MM.1S (cell line): ENCODE measurements around the gene RILPL1.

Experiments used
- EZH2phosphoT487 ChIP-seq: fragments of 300-600 bp; sonication (generic); IDR thresholded peaks from 2 replicates; pipeline ENCODE4 v1.6.1; 2018; ENCODE audit warnings: antibody characterized with exemption, low read length
- TF ChIP-seq, protein P1 (sequence below): fragments of 300-600 bp; sonication (generic); IDR thresholded peaks from 2 replicates; pipeline ENCODE4 v1.5.1; 2016; ENCODE audit warnings: antibody characterized with exemption, low read length, mixed read lengths

DNA sequence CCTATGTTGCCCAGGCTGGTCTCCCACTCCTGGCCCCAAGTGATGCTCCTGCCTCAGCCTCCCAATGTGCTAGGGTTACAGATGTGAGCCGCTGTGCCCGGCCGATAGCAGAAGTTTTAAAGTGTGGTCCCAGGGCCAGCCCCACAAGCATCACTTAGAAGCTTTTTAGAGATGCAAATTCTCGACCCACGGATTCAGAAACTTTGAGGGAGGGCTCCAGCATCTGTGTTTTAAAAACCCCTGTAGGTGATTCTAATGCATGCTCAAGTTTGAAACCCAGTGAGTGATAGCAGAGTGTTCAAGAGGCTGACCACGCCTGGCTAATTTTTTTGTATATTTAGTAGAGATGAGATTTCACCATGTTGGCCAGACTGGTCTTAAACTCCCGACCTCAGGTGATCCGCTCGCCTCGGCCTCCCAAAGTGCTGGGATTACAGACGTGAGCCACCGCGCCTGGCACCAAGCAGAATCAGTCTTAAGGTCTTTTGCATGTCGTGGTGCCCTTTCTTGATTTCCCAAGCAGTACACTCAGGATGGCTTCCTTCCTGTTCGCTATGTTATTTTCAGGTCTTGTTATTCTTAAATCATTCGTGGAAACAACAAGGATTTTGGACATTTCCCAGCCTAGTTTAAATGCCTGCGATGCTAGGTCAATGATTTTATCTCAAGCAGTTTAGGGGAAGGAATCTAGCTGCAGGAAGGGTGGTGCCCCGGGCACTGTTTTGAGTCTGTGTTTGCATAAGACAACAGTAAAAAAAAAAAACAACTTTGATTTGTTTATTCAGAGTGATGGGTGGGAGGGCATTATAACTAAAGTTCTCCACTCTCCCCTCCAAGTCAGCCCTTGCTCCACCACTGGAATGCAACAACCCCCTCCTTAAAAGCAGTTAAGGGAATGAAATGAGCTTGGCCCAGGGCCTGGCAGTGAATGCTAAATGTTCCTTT lies 87.9 kb downstream of the RILPL1 start:
- TF ChIP-seq, protein P1, sequence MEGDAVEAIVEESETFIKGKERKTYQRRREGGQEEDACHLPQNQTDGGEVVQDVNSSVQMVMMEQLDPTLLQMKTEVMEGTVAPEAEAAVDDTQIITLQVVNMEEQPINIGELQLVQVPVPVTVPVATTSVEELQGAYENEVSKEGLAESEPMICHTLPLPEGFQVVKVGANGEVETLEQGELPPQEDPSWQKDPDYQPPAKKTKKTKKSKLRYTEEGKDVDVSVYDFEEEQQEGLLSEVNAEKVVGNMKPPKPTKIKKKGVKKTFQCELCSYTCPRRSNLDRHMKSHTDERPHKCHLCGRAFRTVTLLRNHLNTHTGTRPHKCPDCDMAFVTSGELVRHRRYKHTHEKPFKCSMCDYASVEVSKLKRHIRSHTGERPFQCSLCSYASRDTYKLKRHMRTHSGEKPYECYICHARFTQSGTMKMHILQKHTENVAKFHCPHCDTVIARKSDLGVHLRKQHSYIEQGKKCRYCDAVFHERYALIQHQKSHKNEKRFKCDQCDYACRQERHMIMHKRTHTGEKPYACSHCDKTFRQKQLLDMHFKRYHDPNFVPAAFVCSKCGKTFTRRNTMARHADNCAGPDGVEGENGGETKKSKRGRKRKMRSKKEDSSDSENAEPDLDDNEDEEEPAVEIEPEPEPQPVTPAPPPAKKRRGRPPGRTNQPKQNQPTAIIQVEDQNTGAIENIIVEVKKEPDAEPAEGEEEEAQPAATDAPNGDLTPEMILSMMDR: no peak
- no peak for TF ChIP-seq EZH2phosphoT487
